COLO668 (cell line): ENCODE results near the gene SLX9.
"Not testable (repeated sequence)": the region's sequence is repeated elsewhere in the genome, so short reads cannot be mapped to it uniquely, and the experiment has no call there.

Source experiments
- DNase-seq: peaks from one replicate; lab custom pipeline; 2025; ENCODE audit not compliant: unreplicated experiment; lab: John Stamatoyannopoulos, UW

The SLX9 gene

DNA sequence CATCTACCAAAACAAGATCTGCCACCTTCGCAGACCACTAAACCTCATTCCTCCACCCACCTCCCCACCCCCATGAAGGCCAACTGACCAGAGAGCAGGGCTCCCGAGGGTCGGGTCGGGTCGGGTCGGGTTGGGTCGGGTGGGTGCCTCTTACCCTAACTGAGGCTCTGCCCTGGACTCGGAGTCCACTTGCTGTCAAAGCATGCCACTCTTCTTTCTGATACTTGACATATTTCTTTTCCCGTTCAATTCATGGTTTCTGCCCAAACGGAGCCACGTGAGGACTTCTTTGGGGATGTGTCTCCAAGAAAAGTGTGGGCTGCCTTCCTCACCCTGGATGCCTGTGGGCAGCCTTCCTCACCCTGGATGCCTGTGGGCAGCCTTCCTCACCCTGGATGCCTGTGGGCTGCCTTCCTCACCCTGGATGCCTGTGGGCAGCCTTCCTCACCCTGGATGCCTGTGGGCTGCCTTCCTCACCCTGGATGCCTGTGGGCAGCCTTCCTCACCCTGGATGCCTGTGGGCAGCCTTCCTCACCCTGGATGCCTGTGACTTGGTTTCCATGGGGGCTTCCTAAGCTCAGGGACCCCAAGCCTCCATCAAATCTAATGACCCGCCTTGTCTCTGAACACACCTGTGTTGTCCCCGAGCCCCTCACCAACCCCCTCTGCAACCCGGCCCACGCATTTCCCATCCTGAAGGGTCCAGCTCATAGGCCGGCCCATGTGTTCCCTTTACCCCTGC lies 11.2 kb upstream of the SLX9 start:
- DNase-seq: not testable (repeated sequence)

DNA sequence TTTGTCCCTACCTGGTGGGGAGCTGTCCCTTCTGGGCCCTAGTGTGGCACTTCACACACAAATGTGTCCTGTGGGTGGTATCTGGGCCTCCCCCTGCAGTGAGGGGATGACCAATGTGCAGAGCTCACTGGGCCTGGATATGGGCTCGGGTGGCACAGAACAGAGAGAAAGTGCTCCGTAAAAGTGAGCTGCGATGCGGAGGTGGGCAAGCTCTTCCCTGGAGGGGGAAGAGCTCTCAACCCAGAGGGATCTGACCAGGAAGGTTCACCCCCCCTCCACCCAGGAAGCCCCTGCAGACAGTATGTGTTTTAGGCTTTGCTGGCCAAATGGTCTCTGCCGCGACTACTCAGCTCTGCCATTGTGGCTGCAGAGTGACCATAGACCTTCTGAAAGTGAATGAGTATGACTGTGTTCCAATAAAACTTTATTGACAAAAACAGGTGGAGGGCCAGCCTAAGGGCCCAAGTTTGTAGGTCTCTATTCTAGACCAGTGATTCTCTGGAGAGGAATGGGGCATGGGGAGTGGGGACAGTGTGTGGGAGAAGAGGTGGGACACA lies 10.5 kb upstream of the SLX9 start:
- DNase-seq: no peak

DNA sequence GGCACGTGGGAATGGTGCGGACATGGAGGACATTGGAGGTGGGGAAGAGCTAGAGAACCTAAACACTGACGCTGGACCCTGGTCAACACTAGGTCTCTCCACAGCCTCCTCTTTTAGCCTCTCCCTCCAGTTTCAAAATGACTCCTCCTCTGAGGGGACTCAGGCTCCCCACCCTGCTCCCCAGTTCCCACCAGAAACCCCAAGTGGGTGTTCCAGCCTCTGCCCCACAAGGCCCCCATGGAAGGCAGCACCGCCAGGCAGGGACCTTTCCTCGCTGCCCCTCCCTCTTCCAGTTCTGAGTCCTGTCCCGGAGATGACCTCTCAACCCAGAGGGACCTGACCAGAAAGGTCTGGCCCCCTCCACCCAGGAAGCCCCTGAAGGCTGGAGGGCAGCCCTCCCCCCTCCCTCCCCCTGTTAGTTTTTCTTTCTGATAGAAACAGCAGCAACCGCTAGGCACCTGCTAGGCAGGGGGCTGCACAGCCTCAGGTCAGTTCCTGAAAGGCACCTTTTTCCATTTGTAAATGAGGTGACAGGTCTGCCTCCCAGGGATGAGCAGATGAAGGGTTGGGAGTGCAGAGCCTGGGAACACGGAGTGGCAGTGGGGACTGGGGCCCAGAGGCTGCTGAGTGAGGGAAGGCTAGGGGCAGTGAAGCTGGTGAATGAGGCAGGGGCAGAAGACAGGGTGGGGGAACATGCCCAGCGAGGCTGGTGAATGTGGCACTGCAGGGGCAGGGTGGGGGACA lies 9.9 kb upstream of the SLX9 start:
- DNase-seq: no peak

DNA sequence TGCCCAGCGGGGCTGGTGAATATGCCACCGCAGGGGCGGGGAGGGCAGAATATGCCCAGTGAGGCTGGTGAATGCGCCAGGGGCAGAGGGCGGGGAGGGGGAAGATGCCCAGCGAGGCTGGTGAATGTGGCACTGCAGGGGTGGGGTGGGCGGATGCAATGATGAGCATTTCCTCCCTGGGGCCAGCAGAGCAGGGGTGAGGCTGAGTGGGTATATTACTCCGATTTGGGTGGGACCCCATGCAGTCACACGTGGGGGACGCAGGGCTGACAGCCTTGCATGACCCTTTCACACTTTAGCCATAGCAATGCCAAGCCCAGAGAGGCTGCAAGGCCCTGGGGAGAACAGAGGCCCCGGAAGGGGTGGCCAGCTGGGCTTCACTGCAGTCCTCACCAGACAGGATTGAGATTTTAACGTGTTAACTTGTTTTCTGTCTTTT lies 9.3 kb upstream of the SLX9 start:
- DNase-seq: no peak

DNA sequence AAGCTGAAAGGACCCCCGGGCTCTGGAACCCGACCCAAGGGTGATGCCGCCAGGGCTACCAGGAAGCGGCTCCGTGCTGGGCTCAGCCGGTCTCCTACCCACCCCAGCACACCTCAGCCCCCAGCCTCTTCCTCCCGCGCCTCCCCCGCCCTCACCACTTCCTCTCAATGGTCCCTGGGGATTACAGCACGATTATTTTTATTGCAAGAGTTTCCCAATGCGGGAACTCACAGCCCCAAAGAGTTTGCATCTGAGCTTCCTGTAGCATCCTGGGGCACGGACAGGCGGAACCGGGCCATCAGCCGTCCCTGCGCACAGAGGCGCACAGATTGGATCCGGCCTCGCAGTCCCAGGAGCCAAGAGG lies 8.7 kb upstream of the SLX9 start:
- DNase-seq: no peak

DNA sequence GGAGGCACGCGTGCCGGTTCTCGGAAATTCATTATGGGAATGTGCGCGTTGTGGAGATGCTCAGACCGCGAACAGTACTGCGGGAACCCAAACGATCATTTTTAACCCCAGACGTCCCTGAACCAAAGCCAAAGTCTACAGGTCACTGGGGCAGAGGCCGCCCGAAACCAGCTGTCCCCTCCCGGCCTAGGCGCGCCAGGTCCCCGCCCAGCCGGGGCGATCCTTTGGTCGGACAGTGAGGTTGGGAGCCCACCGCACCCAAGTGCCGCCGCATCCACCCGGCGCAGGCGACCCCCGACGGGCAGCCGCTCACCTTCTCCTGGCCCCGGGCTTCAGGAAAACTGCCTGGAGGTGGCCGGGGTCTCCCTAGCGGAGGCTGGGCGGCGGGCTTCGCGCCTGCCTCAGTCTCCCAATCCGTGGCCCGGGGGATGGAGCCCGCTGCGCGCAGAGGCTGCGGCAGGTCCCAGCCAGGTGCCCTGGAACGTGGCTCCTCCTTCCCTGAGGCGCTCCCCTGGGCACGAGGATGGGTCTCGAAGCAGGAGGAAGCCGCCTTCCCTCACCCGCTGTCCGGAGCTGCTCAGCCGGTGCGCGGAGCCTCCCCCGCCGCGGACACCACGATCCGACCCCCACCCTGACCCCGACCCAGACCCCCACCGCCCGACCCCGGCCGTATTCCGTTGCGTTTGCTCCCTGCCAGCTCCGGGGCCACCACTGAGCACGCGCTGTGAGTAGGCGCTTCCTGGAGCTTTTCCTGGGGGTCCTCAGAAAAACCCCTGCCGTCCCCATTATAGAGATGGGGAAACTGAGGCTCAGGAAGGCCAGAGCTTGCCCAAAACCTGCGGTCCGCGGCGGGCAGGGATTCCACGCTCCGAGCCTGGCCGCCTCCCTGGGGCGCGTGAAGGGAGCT lies 8.1 kb upstream of the SLX9 start:
- DNase-seq: no peak

DNA sequence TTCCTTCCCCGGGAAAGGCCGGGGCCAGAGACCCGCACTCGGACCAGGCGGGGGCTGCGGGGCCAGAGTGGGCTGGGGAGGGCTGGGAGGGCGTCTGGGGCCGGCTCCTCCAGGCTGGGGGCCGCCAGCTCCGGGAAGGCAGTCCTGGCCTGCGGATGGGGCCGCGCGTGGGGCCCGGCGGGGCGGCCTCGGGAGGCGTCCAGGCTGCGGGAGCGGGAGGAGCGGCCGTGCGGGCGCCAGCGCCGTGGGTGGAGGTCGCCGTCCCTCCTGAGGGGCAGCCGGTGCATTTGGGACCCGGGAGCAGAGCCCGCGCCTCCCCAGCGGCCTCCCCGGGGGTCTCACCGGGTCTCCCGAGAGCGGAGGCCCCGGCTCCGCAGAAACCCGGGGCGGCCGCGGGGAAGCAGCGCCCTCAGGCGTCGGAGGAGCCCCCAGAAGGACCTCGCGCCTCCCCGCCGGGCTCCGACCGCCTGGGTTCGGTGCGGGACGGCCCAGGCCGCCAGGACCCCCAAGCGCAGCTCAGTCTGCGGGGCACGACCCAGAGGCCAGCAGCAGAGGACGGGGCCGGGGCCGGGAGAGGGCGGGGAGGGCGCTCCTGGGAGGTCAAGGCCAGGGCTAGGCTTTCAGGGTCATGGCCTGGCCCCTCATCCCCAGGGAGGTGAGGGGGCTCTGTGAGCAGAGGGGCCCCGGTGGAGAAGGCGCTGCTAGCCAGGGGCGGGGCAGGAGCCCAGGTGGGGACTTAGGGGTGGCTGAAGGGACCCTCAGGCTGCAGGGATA lies 7.2 kb upstream of the SLX9 start:
- peak; percentile 31 for DNase-seq

DNA sequence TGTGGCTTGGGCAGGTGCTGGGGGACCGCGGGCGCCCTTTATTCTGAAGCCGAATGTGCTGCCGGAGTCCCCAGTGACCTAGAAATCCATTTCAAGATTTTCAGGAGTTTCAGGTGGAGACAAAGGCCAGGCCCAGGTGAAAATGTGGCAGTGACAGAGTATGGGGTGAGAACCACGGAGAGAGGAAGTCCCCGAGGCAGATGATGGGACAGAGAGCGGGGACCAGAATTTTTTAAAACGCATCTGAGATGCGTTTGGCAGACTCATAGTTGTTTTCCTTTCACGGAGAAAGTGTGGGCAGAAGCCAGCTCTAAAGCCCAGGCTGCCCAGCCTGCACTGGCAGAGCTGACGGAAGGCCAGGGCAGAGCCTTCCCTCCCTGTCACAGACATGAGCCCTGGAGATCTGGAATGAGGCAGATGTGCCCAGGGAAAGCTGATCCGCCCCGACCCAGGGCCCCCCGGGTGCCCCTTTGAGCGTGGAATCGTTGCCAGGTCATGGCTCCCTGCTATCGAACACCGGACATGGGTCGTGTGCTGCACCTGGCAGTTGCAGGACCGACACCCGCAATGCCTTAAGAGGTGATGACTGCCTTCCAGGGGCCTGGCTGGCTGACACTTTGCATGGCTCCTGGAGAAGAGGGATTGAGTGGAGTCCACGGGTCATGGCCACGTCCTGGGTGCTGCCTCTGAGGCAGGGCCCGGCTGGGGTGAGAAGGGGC lies 6.5 kb upstream of the SLX9 start:
- DNase-seq: no peak

DNA sequence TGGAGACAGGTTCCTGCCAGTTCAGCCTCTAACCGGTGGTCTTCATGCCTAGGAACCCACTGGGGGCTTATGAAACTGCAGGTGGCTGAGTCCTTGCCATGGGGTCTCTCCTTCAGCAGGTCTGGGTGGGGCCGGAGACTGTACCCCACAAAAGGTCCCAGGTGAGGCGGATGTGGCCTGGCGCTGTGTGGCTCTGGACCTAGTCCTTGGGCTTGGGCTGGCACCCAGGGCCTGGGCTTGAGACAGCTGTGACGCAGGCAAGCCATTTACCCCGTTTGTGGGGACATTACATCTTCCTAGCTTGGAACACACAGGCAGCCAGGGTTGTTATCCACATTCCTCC lies 5.9 kb upstream of the SLX9 start:
- no peak for DNase-seq

DNA sequence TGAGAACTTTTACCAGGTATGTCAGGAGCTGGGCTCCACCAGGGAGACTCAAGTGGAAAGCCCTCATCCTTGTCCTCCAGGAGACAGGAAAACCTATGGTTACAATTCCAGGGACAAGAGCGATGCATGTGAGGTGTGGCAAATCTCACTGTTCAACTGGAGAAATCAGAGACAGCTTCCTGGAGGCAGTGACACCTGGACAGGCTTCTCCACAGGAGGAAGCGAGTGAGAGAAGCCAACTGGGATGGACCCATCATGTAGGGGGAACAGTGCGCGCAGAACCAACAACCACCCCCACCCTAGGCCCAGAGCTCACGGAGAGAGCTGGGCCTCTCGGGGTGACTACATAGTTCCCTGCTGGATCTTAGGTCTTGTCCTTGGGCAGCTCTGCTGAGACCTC lies 5.6 kb upstream of the SLX9 start:
- no peak for DNase-seq

DNA sequence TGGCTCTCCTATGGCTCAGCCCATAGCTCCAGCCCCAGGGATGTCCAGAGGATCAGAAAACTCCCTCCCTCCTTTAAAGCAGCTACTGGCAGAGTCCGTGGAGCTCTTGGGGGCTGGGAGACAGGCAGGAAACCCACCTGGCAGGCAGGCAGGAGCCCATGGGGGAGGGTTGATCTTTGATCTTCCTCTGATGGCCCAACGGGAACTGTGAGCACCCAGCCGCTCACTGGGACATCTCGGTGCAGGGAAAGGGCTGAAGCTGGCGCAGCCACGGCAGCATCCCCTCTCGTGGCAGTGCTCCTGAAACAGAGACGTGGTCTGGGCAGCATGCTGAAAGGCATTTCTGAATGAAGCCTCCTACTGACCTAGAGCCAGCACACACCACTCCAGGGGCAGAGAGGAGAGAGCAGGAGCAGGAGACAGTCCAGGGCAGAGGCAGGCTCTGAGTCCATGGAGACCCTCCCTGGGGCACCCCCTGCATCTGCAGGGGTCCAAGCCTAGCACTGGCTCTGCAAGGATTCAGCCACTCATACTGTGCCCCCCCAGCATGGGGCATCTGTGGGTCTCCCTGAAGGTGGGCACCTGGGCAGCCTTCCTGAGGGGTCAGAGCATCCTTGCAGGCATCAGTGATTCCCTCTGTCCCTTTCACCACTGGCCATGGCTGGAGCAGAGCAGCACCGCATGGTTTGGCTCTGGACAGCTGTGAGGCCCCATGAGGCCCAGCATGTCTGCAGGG lies 4.9 kb upstream of the SLX9 start:
- no peak for DNase-seq

DNA sequence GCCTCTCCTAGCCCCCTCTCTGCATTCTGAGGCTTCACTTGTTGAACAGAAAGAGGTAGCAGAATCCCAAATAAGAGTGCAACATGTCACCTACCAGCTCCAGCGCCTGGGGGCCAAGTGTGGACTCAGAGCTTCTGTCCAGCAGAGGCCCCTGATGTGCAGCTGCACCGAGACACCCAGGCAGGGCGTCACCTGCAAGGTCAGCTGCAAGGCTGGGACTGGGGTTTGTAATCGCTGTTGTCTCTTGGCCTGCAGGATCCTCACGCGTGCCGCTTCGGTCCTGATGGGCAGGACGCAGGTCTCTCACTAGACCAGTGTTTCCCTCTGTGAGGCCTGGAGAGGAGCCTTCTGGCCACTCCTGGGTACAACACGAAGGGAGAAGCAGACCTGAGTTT lies 4.3 kb upstream of the SLX9 start:
- DNase-seq: no peak

DNA sequence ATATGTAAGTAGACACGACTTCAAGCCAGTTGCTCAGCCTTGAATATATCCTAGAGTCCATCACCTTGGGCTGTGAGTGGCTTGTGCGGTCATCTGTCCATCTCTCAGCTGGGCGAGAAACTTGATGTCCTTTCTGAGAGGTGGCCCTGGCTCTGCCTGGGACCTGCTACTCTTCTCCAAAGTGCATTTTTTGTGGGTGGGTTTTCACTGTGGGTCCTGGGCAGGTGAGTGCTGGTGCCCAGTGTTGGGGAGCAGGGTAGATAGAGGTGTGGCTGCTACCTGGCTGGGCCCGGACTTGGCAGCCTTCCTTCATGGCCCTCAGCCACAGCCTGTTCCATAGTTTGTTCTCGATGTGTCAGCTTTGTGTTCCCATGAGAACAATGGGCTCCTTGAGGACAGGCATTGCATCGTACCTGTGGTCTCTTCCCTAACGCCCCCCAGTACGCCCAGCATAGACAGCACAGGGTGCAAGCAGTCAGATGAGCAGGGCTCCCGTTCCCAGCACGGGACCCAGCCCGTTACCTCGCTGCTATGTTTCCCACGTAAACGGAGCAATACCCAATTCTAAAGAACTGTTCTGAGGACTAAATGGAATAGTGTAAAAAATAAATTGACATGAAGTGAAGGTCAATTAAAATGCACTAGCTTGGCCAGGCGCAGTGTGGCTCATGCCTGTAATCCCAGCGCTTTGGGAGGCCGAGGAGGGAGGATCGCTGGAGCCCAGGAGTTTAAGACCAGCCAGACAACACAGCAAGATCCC lies 877 bp upstream of the SLX9 start:
- DNase-seq: no peak

DNA sequence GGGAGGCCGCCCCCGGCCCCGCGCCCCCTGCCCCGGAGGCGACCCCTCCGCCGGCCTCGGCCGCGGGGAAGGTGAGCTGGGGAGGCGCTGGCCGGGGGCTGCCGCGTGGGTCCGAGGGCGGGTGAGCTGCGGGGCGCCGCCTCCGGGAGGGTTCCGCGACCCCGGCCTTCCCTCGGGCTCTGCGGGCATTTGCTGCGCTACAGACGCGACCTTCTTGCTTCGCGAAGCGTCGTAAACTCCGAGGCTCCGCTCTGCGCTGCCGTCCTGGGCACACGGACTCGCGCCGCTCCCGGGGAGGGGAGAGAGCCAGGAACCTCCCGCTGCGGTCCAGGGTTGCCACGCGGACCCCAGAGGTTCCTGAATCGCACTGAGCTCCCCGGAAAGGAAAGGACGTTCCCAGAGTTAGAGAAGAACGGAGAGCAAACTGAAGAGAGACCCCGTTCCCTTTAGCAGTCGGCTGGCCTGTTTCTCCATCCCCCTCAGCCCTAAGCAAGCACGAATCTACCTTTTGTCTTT lies 345 bp downstream of the SLX9 start:
- DNase-seq: peak; percentile 61

DNA sequence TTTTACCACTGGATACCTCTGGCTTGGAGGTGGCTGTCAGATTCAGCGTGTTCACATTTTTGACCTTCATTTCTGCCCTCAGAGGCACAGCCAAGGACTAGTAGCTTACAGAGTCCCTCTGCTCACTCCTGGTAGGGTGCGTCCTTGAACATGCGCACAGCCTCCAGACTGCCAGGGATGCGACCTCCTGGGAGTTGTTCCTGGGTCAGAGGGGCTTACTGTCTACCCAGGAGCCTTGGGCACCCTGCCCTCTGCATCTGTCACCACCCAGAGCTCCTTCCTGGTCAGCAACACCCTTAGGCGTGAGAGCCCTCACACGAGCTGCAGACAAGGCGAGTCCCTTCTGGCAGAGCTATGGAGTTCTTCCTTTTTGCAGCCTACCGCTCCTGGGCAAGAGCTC lies 1.7 kb downstream of the SLX9 start:
- no peak for DNase-seq

DNA sequence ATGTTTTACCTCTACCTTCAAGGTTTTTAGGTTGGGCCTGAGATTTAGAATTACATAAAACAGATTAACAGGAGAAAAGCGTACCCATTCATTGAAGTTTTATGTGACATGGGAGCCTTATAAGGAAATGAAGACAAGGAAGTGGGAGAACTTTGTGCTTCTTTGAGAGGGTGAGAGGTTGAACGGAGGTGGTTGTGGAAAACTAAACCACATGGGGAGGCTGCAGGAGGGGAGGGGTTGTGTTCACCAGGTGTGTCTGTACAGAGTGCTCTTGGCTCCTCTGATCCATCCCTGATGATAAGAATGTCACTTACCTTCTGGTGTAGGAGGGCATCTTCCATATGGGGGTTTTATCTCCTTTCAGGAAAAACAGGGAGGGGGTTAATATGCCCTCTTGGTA lies 2.7 kb downstream of the SLX9 start:
- DNase-seq: no peak

DNA sequence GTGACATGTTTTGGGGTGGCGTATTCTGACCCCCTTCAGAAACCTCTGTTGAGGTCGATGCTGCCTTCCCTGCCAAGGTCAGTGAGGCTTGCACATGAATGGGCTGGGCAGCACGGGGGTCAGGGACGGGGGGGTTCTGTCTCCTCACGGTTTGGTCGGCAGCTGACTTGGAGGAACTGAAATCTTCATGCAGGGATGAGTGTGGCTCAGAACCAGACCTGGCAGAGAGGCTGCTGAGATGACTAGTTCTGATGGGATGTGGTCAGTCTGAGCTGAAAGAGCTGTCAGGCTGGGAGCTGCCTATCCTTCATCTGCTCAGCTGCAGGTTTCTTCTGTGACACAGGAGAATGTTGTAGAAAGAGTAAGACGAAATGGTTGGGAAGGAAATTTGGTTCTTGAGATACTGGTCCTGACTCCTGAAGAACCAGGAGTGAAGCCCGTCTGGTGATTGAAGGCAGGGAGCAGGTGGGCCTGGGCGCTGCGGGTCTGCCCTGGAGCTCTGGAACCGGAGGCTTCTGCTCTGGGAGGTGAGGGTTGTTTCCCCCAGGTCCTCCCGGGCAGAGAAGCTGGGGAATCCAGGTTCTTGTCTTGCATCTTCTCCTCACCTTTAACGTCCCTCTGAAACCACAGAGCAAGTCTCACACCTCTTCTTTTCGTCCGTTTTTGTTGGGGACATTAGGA lies 3.3 kb downstream of the SLX9 start:
- DNase-seq: no peak
